Nephron (organoid): ENCODE results near the gene CDCA8.
A peak's percentile ranks its signal among the peaks of the same experiment; 100 is the strongest.
"Not testable (repeated sequence)": the region's sequence is repeated elsewhere in the genome, so short reads cannot be mapped to it uniquely, and the experiment has no call there.

ENCODE experiments used
- H3K27ac Mint-ChIP-seq, 3 experiments: 2 replicates each; pipeline ENCODE4 v1.8.0; 2020; ENCODE audit warnings: mixed read lengths in 3 of 3, mild to moderate bottlenecking in 2 of 3, moderate library complexity in 1 of 3
- H3K27me3 Mint-ChIP-seq: 2 replicates; pipeline ENCODE4 v1.8.0; 2021; ENCODE audit warnings: low read depth, mild to moderate bottlenecking, moderate library complexity, mixed read lengths
- H3K36me3 Mint-ChIP-seq: 2 replicates; pipeline ENCODE4 v1.8.0; 2020; ENCODE audit warnings: low read depth, mixed read lengths
- H3K4me1 Mint-ChIP-seq: 2 replicates; pipeline ENCODE4 v1.8.0; 2020; ENCODE audit warnings: mixed read lengths
- H3K4me3 Mint-ChIP-seq, 3 experiments: 2 replicates each; pipeline ENCODE4 v1.8.0; 2020; ENCODE audit warnings: mild to moderate bottlenecking in 3 of 3, mixed read lengths in 3 of 3, moderate library complexity in 2 of 3
- H3K9me3 Mint-ChIP-seq: 2 replicates; pipeline ENCODE4 v1.8.0; 2020; ENCODE audit warnings: mixed read lengths
- CTCF ChIP-seq, 3 experiments: fragments of 200-600 bp; sonication (generic); IDR thresholded peaks; one replicate each; pipeline ENCODE4 v1.5.0; 2021; ENCODE audit warnings: antibody characterized with exemption in 3 of 3; ENCODE audit not compliant: unreplicated experiment in 3 of 3

Gene CDCA8

GRCh38 chr1:37676281-37677142, 15.8 kb upstream of the CDCA8 start:
- Mint-ChIP-seq H3K4me3 (peak overlapping the region in 2 of 3 experiments; percentile 2 to 38), H3K27me3 (peaks cover 28% of the 10 kb centered on the region), H3K27ac (peak overlapping the region; percentile 15 to 80 (median 65)), H3K36me3 (peaks cover 12% of the 10 kb centered on the region), H3K9me3 (no peaks in the 10 kb centered on the region), H3K4me1 (peaks cover 25% of the 10 kb centered on the region)
- no peak for TF ChIP-seq CTCF (IDR thresholded peaks at IDR 0.05; ENCODE audit: unreplicated experiment in 3 of 3)

GRCh38 chr1:37677143-37677439, 15.2 kb upstream of the CDCA8 start:
- H3K9me3 Mint-ChIP-seq: no peaks in the 10 kb centered on the region
- H3K27me3 Mint-ChIP-seq: peaks cover 22% of the 10 kb centered on the region
- H3K4me3 Mint-ChIP-seq: no peak overlapping the region
- peaks cover 13% of the 10 kb centered on the region for H3K36me3 Mint-ChIP-seq
- no peak for TF ChIP-seq CTCF (IDR thresholded peaks at IDR 0.05; ENCODE audit: unreplicated experiment in 3 of 3)
- H3K27ac Mint-ChIP-seq: peak overlapping the region; percentile 15 to 80 (median 65)
- peaks cover 25% of the 10 kb centered on the region for H3K4me1 Mint-ChIP-seq

GRCh38 chr1:37677808-37678207, 14.5 kb upstream of the CDCA8 start:
- Mint-ChIP-seq H3K36me3 (peaks cover 16% of the 10 kb centered on the region), H3K4me1 (peaks cover 25% of the 10 kb centered on the region), H3K9me3 (no peaks in the 10 kb centered on the region), H3K27me3 (peaks cover 15% of the 10 kb centered on the region), H3K27ac (no peak overlapping the region), H3K4me3 (no peak overlapping the region)
- no peak for TF ChIP-seq CTCF (IDR thresholded peaks at IDR 0.05; ENCODE audit: unreplicated experiment in 3 of 3)

GRCh38 chr1:37680933-37681332, 11.4 kb upstream of the CDCA8 start:
- no peak for TF ChIP-seq CTCF (IDR thresholded peaks at IDR 0.05; ENCODE audit: unreplicated experiment in 3 of 3)
- peaks cover 14% of the 10 kb centered on the region for H3K4me1 Mint-ChIP-seq
- no peak overlapping the region for H3K4me3 Mint-ChIP-seq
- H3K9me3 Mint-ChIP-seq: no peaks in the 10 kb centered on the region
- H3K27me3 Mint-ChIP-seq: peaks cover 11% of the 10 kb centered on the region
- H3K36me3 Mint-ChIP-seq: peaks cover 36% of the 10 kb centered on the region
- H3K27ac Mint-ChIP-seq: no peak overlapping the region

GRCh38 chr1:37682334-37682987, 9.9 kb upstream of the CDCA8 start:
- peak; percentile 89 to 94 (median 91) for TF ChIP-seq CTCF (IDR thresholded peaks at IDR 0.05; ENCODE audit: unreplicated experiment in 3 of 3)
- H3K36me3 Mint-ChIP-seq: peaks cover 46% of the 10 kb centered on the region
- no peak overlapping the region for H3K27ac Mint-ChIP-seq
- H3K9me3 Mint-ChIP-seq: no peaks in the 10 kb centered on the region
- no peak overlapping the region for H3K4me3 Mint-ChIP-seq
- H3K4me1 Mint-ChIP-seq: no peaks in the 10 kb centered on the region
- H3K27me3 Mint-ChIP-seq: peaks cover 4% of the 10 kb centered on the region

GRCh38 chr1:37684182-37684581, 8.1 kb upstream of the CDCA8 start:
- not testable (repeated sequence) for H3K4me1 Mint-ChIP-seq, H3K4me3 Mint-ChIP-seq, H3K27ac Mint-ChIP-seq, H3K27me3 Mint-ChIP-seq, H3K9me3 Mint-ChIP-seq
- peaks cover 49% of the 10 kb centered on the region for H3K36me3 Mint-ChIP-seq
